Measurements from ENCODE around the gene BRD4.

GRCh38 chr19:15300533-15301197 is 31.7 kb downstream of the BRD4 start:
- TF ChIP-seq EZH2 (IDR thresholded peaks at IDR 0.05) (no peak), POLR2AphosphoS5 (IDR thresholded peaks at IDR 0.05; ENCODE audit: borderline replicate concordance, low read depth, low read length) (no peak), FOXP2 (optimal IDR thresholded peaks at IDR 0.05; ENCODE audit: control extremely low read depth, extremely low read length, insufficient read depth) (no peak)
